ENCODE measurements around the gene OR6C2.
"Not testable (repeated sequence)": the region's sequence is repeated elsewhere in the genome, so short reads cannot be mapped to it uniquely, and the experiment has no call there.

OR6C2 gene

GRCh38 chr12:55448825-55449224 is 4.9 kb downstream of the OR6C2 start:
- TF ChIP-seq, protein P1, sequence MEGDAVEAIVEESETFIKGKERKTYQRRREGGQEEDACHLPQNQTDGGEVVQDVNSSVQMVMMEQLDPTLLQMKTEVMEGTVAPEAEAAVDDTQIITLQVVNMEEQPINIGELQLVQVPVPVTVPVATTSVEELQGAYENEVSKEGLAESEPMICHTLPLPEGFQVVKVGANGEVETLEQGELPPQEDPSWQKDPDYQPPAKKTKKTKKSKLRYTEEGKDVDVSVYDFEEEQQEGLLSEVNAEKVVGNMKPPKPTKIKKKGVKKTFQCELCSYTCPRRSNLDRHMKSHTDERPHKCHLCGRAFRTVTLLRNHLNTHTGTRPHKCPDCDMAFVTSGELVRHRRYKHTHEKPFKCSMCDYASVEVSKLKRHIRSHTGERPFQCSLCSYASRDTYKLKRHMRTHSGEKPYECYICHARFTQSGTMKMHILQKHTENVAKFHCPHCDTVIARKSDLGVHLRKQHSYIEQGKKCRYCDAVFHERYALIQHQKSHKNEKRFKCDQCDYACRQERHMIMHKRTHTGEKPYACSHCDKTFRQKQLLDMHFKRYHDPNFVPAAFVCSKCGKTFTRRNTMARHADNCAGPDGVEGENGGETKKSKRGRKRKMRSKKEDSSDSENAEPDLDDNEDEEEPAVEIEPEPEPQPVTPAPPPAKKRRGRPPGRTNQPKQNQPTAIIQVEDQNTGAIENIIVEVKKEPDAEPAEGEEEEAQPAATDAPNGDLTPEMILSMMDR (IDR thresholded peaks at IDR 0.05) = no peak
- H3K27ac ChIP-seq = no peak overlapping the region
- DNase-seq (ENCODE audit: low spot score) = no peak

DNA sequence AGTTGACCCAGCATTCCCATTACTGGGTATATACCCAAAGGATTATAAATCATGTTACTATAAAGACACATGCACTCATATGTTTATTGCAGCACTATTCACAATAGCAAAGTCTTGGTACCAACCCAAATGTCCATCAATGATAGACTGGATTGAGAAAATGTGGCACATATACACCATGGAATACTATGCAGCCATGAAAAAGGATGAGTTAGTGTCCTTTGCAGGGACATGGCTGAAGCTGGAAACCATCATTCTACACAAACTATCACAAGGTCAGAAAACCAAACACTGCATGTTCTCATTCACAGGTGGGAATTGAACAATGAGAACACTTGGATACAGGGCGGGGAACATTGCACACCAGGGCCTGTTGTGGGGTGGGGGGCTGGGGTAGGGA is 21.1 kb downstream of the OR6C2 start:
- H3K4me3 ChIP-seq; H3K27ac ChIP-seq; DNase-seq (ENCODE audit: low spot score): not testable (repeated sequence)

More at GRCh38 chr12:55448825-55449224, 4.9 kb downstream of the OR6C2 start:
- no peak overlapping the region for H3K4me3 ChIP-seq

DNA sequence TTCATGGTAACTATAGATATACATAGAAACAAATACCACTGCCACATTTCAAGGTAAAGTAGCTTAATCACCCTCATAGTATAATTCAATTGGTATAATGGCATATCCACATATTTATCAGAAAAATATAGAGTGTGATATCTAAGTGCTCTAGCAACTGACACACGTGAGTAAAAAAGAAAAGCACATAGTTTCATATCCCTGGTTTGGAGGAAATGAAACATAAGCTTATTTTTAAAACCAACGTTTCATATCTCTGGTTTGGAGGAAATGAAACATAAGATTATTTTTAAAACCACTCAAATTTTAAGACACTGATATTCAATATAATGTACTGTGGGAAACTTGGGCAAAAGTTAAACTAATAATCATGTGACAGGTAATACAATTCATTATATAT is 24.0 kb downstream of the OR6C2 start:
- Histone ChIP-seq H3K27ac (no peak overlapping the region), H3K4me3 (no peak overlapping the region)
- DNase-seq (ENCODE audit: low spot score) = no peak
- TF ChIP-seq, protein P1 (IDR thresholded peaks at IDR 0.05) = no peak

- Histone ChIP-seq H3K4me3 (no peak overlapping the region), H3K27ac (no peak overlapping the region)
- TF ChIP-seq, protein P1 (IDR thresholded peaks at IDR 0.05) = no peak
- no peak for DNase-seq (ENCODE audit: low spot score)
Observed at GRCh38 chr12:55469291-55469690, 25.4 kb downstream of the OR6C2 start.

DNA sequence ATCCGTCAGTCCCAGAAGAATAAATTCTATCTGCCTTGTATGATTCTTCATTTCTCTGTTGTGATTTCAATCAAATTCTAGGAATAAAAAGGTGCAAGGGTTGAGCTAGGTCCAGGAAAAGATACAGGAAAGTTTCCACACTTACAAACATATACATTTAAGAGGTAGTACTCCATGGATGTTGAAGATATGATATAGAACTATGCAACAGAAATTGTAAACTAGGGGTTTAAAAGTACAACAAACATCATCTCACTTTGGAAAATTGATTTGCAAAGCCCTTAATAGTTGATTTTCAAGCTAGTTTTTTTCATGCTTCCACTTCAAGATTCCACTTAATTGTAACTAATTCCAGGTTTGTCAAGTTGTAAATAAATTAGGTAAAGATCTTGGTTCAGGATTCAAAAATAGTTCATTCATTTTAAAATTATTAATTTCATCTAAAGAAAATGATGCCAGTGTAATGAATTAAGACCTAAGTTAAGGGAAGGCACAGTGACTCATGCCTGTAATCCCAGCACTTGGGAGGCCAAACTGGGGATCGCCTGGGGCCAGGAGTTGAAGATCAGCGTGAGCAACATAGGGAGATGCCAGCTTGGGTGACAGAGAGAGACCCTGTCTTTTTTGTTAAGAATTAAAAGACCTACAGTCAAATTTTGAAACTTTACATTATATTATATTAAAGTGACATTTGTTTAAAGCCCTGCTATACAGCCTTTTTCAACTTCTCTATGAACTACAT is 26.4 kb downstream of the OR6C2 start, which contains the start of gene OR6C70:
TSS of gene OR6C70 (minus strand) at position 51 of the 742 bp plus-strand sequence. CDS start at position 51, 0 bp downstream.
- H3K4me3 ChIP-seq = no peak within 1 kb of the TSS
- DNase-seq (ENCODE audit: low spot score) = no peak
- TF ChIP-seq, protein P1 (IDR thresholded peaks at IDR 0.05) = no peak

DNA sequence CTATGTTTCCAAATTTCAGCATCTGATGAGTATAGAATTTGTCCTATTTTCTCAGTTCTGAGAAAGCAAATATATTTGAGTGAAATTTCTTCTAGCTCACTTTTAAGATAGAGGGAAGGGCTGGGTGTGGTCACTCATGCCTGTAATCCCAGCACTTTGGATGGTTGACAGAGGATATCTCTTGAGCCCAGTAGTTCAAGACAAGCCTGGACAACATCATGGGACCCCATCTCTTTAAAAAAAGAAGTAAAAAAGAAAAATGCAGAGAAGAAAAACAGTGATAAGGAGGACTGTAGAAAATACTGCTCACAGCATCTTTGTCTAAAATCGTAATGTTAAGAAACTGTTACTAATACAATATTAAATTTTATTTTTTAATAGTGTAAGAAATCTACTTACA is 28.4 kb downstream of the OR6C2 start:
- no peak overlapping the region for H3K4me3 ChIP-seq
- H3K27ac ChIP-seq = no peak overlapping the region
- DNase-seq (ENCODE audit: low spot score) = no peak
- TF ChIP-seq, protein P1 (IDR thresholded peaks at IDR 0.05) = no peak

More for the DNA sequence above, 26.4 kb downstream of the OR6C2 start, which contains the start of gene OR6C70:
- no peak within 1 kb of the TSS for H3K27ac ChIP-seq

DNA sequence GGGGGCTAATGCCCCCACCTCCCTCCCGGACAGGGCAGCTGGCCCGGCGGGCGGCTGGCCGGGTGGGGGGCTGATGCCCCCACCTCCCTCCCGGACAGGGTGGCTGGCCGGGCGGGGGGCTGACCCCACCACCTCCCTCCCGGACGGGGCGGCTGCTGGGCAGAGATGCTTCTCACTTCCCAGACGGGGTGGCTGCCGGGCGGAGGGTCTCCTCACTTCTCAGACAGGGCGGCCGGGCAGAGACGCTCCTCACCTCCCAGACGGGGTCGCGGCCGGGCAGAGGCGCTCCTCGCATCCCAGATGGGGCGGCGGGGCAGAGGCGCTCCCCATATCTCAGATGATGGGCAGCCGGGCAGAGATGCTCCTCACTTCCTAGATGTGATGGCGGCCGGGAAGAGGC is 35.3 kb downstream of the OR6C2 start:
- not testable (repeated sequence) for H3K27ac ChIP-seq; H3K4me3 ChIP-seq; DNase-seq (ENCODE audit: low spot score)

- H3K4me3 ChIP-seq = not testable (repeated sequence)
Observed at GRCh38 chr12:55484284-55484683, 40.4 kb downstream of the OR6C2 start.

More at GRCh38 chr12:55484284-55484683, 40.4 kb downstream of the OR6C2 start:
- H3K27ac ChIP-seq; DNase-seq (ENCODE audit: low spot score): not testable (repeated sequence)

Data from coronary artery (tissue), 2 donors.